Mesenchymal stem cell (in vitro differentiated cells and primary cell): ENCODE results near the gene TBCK.
"Not testable (repeated sequence)": the region's sequence is repeated elsewhere in the genome, so short reads cannot be mapped to it uniquely, and the experiment has no call there.

Experiments used
- DNase-seq: peaks from one replicate; pipeline ENCODE4 v3.0.0-alpha.2; 2013
- H2AFZ ChIP-seq: one replicate; pipeline ENCODE4 v1.6.1; 2013; ENCODE audit warnings: low read depth, mild to moderate bottlenecking, control low read depth, inconsistent platforms, low read length, moderate library complexity
- H2AK5ac ChIP-seq: 2 replicates; pipeline ENCODE4 v1.6.1; 2013; ENCODE audit warnings: low read length, moderate library complexity, mild to moderate bottlenecking, inconsistent platforms; ENCODE audit not compliant: severe bottlenecking
- H2BK120ac ChIP-seq: one replicate; pipeline ENCODE4 v1.6.1; 2013; ENCODE audit warnings: low read depth, mild to moderate bottlenecking, inconsistent platforms, low read length, moderate library complexity
- H2BK12ac ChIP-seq, 2 experiments: one replicate each; pipeline ENCODE4 v1.6.1; 2013; ENCODE audit warnings: inconsistent platforms in 2 of 2, low read length in 2 of 2, mild to moderate bottlenecking in 2 of 2, moderate library complexity in 2 of 2, control low read depth in 1 of 2
- H2BK15ac ChIP-seq: one replicate; pipeline ENCODE4 v1.6.1; 2013; ENCODE audit warnings: mild to moderate bottlenecking, low read depth, inconsistent platforms; ENCODE audit not compliant: poor library complexity, severe bottlenecking
- H2BK5ac ChIP-seq: 2 replicates; pipeline ENCODE4 v1.6.1; 2013; ENCODE audit warnings: low read depth, mild to moderate bottlenecking, low read length, control low read depth, inconsistent platforms; ENCODE audit not compliant: poor library complexity, severe bottlenecking
- H3K14ac ChIP-seq, 2 experiments: one replicate each; pipeline ENCODE4 v1.6.1; 2013; ENCODE audit warnings: inconsistent platforms in 2 of 2, low read length in 2 of 2, control low read depth in 1 of 2, mild to moderate bottlenecking in 1 of 2, moderate library complexity in 1 of 2
- H3K18ac ChIP-seq, 2 experiments: one replicate each; pipeline ENCODE4 v1.6.1; 2013; ENCODE audit warnings: inconsistent platforms in 2 of 2, low read length in 2 of 2, control low read depth in 1 of 2, low read depth in 1 of 2, mild to moderate bottlenecking in 1 of 2
- H3K23ac ChIP-seq, 2 experiments: one replicate each; pipeline ENCODE4 v1.6.1; 2013; ENCODE audit warnings: inconsistent platforms in 2 of 2, low read length in 2 of 2, mild to moderate bottlenecking in 2 of 2, moderate library complexity in 2 of 2, control low read depth in 1 of 2
- H3K27ac ChIP-seq: 2 replicates; pipeline ENCODE4 v1.5.1; 2013; ENCODE audit warnings: mild to moderate bottlenecking, moderate library complexity, low read length, control low read depth, inconsistent platforms; ENCODE audit not compliant: poor library complexity, severe bottlenecking
- H3K27me3 ChIP-seq, 2 experiments: 2 replicates each; pipeline versions ENCODE4 v1.6.1 to v1.7.0; 2013; ENCODE audit warnings: low read length in 2 of 2, mild to moderate bottlenecking in 2 of 2, moderate library complexity in 2 of 2, control low read depth in 1 of 2, inconsistent platforms in 1 of 2; ENCODE audit not compliant: control insufficient read depth in 1 of 2, insufficient read depth in 1 of 2
- H3K36me3 ChIP-seq, 2 experiments: 2 replicates each; pipeline versions ENCODE4 v1.6.1 to v1.7.0; 2013; ENCODE audit warnings: low read length in 2 of 2, control low read depth in 1 of 2, inconsistent platforms in 1 of 2, low read depth in 1 of 2, mild to moderate bottlenecking in 1 of 2; ENCODE audit not compliant: insufficient read depth in 2 of 2, control insufficient read depth in 1 of 2
- H3K4ac ChIP-seq, 2 experiments: one replicate each; pipeline ENCODE4 v1.6.1; 2013; ENCODE audit warnings: inconsistent platforms in 2 of 2, low read length in 2 of 2, mild to moderate bottlenecking in 2 of 2, moderate library complexity in 2 of 2, control low read depth in 1 of 2, low read depth in 1 of 2
- H3K4me1 ChIP-seq: 2 replicates; pipeline ENCODE4 v1.6.1; 2013; ENCODE audit warnings: low read depth, low read length, control low read depth; ENCODE audit not compliant: control insufficient read depth, insufficient read depth
- H3K4me2 ChIP-seq: 2 replicates; pipeline ENCODE4 v1.6.1; 2013; ENCODE audit warnings: low read length, mild to moderate bottlenecking, inconsistent platforms; ENCODE audit not compliant: poor library complexity, severe bottlenecking
- H3K4me3 ChIP-seq, 2 experiments: 2 replicates each; pipeline versions ENCODE4 v1.5.1 to v1.7.0; 2013; ENCODE audit warnings: low read length in 2 of 2, mild to moderate bottlenecking in 2 of 2, control low read depth in 1 of 2, low read depth in 1 of 2; ENCODE audit not compliant: insufficient read depth in 1 of 2
- H3K79me1 ChIP-seq: replicated peaks from 2 replicates; pipeline ENCODE4 v1.6.1; 2013; ENCODE audit warnings: mild to moderate bottlenecking, control low read depth, low read length, inconsistent platforms; ENCODE audit not compliant: poor library complexity, severe bottlenecking
- H3K9ac ChIP-seq: 2 replicates; pipeline ENCODE4 v1.7.0; 2013; ENCODE audit warnings: mild to moderate bottlenecking, low read length, moderate library complexity
- H3K9me3 ChIP-seq: 2 replicates; pipeline ENCODE4 v1.7.0; 2013; ENCODE audit warnings: mild to moderate bottlenecking, low read length; ENCODE audit not compliant: control insufficient read depth
- H4K8ac ChIP-seq: one replicate; pipeline ENCODE4 v1.6.1; 2013; ENCODE audit warnings: inconsistent platforms, mild to moderate bottlenecking, low read length, moderate library complexity
- H4K91ac ChIP-seq: one replicate; pipeline ENCODE4 v1.6.1; 2013; ENCODE audit warnings: mild to moderate bottlenecking, low read length, inconsistent platforms
- WGBS: methylation state at CpG from one replicate; pipeline ENCODE4 v1.1.7; 2013; ENCODE audit warnings: mixed read lengths; 5-methylcytosine and 5-hydroxymethylcytosine counted together

Gene TBCK

DNA sequence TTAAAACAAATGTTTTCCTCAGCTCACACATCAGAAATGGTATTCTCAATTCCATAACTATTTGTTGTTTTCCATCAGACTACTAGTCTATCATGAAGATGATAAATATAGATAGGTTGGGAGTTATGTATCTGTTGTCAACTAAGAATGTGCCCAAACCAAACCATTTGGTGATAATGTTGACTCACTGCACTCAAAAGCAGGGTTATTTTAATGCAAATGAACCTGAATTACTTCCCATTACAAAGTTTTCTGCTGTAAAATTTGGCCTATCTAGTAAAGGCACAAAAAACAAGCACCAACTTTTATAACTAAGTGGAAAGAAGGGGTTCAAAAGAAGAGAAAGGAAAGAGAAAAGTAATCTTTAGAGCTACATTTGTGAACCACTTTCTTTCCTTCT, 93.5 kb downstream of the TBCK start:
- Histone ChIP-seq H3K4me2 (no peak overlapping the region), H4K8ac (no peak overlapping the region), H3K27me3 (no peaks in the 10 kb centered on the region), H3K4me1 (no peaks in the 10 kb centered on the region), H3K23ac (no peak overlapping the region), H2BK15ac (no peak overlapping the region), H3K4ac (no peak overlapping the region), H2AK5ac (no peak overlapping the region), H3K18ac (no peak overlapping the region), H3K36me3 (peaks cover 5 to 18% of the 10 kb centered on the region in 2 experiments), H3K14ac (no peak overlapping the region), H3K9ac (no peak overlapping the region), H2BK120ac (no peak overlapping the region), H2BK5ac (no peak overlapping the region), H2AFZ (no peak overlapping the region), H3K4me3 (no peak overlapping the region), H3K9me3 (no peaks in the 10 kb centered on the region), H2BK12ac (no peak overlapping the region), H4K91ac (no peak overlapping the region), H3K27ac (no peak overlapping the region), H3K79me1 (no peaks in the 10 kb centered on the region)
- no peak for DNase-seq

DNA sequence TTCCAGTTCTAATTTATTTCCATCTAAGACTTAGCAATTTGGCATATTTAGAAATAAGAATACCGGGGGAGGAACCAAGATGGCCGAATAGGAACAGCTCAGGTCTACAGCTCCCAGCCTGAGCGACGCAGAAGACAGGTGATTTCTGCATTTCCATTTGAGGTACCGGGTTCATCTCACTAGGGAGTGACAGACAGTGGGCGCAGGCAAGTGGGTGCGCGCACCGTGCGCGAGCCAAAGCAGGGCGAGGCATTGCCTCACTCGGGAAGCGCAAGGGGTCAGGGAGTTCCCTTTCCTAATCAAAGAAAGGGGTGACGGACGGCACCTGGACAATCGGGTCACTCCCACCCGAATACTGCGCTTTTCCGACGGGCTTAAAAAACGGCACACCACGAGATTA, 102.7 kb downstream of the TBCK start:
- H4K91ac ChIP-seq, DNase-seq, H4K8ac ChIP-seq, H2AK5ac ChIP-seq, H3K18ac ChIP-seq, H3K4me2 ChIP-seq, H2BK5ac ChIP-seq, H3K4me3 ChIP-seq, H2AFZ ChIP-seq, H3K4me1 ChIP-seq, H3K27ac ChIP-seq, H3K9ac ChIP-seq, H3K79me1 ChIP-seq, H2BK12ac ChIP-seq, H3K14ac ChIP-seq, H3K4ac ChIP-seq, H3K23ac ChIP-seq, H2BK15ac ChIP-seq, H3K27me3 ChIP-seq, H3K9me3 ChIP-seq, H2BK120ac ChIP-seq: not testable (repeated sequence)
- peaks cover 5 to 14% of the 10 kb centered on the region in 2 experiments for H3K36me3 ChIP-seq
- 97% methylated on average over 23 of the region's 23 CpGs for WGBS

DNA sequence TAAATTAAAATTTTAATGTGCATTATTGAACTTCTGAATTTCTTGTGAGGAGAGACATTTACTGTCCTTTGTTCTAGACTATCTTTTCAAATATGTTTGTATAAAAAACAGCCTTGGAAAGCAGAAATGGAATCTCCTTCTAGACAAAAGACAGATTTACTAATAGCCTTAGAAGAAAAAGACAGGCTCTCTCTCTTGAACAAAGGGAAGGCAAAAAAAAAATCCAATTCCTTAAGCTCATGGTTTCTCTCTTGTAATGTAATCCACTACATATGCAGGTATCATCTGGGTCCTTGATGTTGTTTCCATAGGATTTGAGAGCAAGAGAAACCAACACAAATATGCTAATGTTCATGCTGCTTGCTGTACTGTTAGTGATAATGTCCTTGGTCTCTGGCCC, 106.0 kb downstream of the TBCK start:
- Histone ChIP-seq H2BK120ac (no peak overlapping the region), H3K27ac (no peak overlapping the region), H2BK5ac (no peak overlapping the region), H3K9me3 (no peaks in the 10 kb centered on the region), H2AK5ac (no peak overlapping the region), H3K23ac (no peak overlapping the region), H3K4me1 (no peaks in the 10 kb centered on the region), H3K18ac (no peak overlapping the region), H3K36me3 (peaks cover 7 to 15% of the 10 kb centered on the region in 2 experiments), H3K4ac (no peak overlapping the region), H3K14ac (no peak overlapping the region), H3K4me3 (no peak overlapping the region), H3K27me3 (no peaks in the 10 kb centered on the region), H4K8ac (no peak overlapping the region), H3K79me1 (no peaks in the 10 kb centered on the region), H2BK15ac (no peak overlapping the region), H2AFZ (no peak overlapping the region), H3K9ac (no peak overlapping the region), H3K4me2 (no peak overlapping the region), H4K91ac (no peak overlapping the region), H2BK12ac (no peak overlapping the region)
- DNase-seq = no peak

DNA sequence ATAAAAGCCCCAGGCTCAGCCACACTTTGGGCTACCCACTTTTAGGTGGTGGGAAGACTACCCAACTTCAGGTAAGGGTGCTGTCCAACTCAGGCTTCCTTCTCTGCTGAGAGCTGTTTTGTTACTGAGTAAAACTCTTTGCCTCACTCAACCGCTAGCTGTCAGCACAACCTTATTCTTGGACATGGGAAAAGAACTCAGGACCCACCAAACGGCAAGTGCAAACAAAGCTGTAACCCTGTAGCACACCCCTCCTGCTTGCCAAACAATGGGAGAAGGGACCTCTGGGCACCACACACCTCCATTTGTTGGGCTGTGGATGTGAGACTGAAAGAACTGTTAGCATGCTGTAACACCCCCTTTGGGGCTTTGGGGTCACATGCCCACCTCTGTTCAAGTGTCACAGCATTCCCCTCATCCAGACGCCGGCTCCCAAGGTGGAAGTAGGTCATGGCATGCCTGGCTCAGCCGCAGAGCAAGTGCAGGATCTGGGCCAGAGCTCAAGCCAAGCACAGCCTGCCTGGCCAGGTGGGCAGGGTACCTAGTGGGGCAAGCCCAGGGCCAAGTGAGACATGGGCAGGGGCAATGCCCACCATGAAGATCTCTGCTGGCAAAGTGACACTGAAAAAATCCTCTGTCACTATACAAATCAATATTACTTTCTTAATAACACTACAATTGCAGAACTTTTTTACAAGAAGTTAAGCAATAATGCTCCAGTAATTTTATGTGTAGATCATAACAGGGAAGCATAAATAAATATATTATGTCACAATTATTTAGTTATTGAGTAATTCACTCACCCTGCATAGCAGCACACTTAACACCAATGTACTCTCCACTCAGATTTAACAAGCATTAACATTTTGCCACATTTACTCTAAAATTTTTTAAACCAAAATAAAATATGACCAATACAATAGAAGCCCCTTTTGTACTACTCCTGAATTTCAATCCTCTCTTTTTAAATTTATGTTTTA, 107.2 kb downstream of the TBCK start:
- Histone ChIP-seq H2BK15ac (no peak overlapping the region), H3K27me3 (no peaks in the 10 kb centered on the region), H4K8ac (no peak overlapping the region), H3K79me1 (no peaks in the 10 kb centered on the region), H2AFZ (no peak overlapping the region), H2BK5ac (no peak overlapping the region), H3K4me3 (no peak overlapping the region), H3K18ac (no peak overlapping the region), H2AK5ac (no peak overlapping the region), H3K4me2 (no peak overlapping the region), H3K23ac (no peak overlapping the region), H2BK120ac (no peak overlapping the region), H2BK12ac (no peak overlapping the region), H4K91ac (no peak overlapping the region), H3K4me1 (no peaks in the 10 kb centered on the region), H3K4ac (no peak overlapping the region), H3K27ac (no peak overlapping the region), H3K14ac (no peak overlapping the region), H3K36me3 (peaks cover 7 to 15% of the 10 kb centered on the region in 2 experiments), H3K9ac (no peak overlapping the region), H3K9me3 (no peaks in the 10 kb centered on the region)
- WGBS = 92% methylated on average over 5 of the region's 5 CpGs
- no peak for DNase-seq
